ENCODE results near the gene NMNAT3. TPM values are rescaled to one million over a fixed set of nuclear protein-coding genes. Genes with fewer than 3 reads are reported as not detected.

Gene NMNAT3
- total and polyA plus RNA-seq, 2 donors from 2014 or later: 6.4 to 13.8 TPM

DNA sequence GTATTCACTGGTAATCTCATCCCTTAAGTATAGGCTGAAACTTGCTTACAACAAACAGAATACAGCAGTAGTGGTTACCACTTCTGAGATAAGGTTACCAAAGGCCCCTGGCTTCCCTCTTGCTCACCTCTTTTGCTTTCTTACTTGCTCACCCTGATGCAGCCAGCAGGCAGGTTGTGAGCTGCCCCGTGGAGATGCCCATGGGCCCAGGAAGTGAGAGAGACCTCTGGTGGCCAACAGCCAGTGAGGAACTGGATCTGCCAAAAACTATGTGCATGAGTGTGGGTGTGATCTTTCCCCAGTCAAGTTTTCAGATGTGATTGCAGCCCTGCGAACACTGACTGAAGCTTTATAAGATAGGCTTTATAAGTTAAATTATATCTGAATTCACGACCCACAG, 48.7 kb downstream of the NMNAT3 start:
- H3K9ac ChIP-seq (ENCODE audit: low read length in 3 of 3): no peak overlapping the region
- FAIRE-seq: no peak
- TF ChIP-seq, protein P1, sequence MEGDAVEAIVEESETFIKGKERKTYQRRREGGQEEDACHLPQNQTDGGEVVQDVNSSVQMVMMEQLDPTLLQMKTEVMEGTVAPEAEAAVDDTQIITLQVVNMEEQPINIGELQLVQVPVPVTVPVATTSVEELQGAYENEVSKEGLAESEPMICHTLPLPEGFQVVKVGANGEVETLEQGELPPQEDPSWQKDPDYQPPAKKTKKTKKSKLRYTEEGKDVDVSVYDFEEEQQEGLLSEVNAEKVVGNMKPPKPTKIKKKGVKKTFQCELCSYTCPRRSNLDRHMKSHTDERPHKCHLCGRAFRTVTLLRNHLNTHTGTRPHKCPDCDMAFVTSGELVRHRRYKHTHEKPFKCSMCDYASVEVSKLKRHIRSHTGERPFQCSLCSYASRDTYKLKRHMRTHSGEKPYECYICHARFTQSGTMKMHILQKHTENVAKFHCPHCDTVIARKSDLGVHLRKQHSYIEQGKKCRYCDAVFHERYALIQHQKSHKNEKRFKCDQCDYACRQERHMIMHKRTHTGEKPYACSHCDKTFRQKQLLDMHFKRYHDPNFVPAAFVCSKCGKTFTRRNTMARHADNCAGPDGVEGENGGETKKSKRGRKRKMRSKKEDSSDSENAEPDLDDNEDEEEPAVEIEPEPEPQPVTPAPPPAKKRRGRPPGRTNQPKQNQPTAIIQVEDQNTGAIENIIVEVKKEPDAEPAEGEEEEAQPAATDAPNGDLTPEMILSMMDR (IDR thresholded peaks at IDR 0.05; ENCODE audit: borderline replicate concordance, extremely low read depth, insufficient read depth): no peak
- intact Hi-C loops (cut with DNase I): no loop called here
- H3K4me1 ChIP-seq (ENCODE audit: control insufficient read depth in 2 of 3, insufficient read depth in 2 of 3, low read depth in 1 of 3, low read length in 3 of 3): no peaks in the 10 kb centered on the region
- no peak overlapping the region for H3K27ac ChIP-seq (ENCODE audit: low read depth in 2 of 2, low read length in 2 of 2)
- no peak for DNase-seq
- no peak overlapping the region for H3K4me3 ChIP-seq (ENCODE audit: low read length in 3 of 3)
- no peaks in the 10 kb centered on the region for H3K9me3 ChIP-seq (ENCODE audit: control insufficient read depth in 2 of 3, insufficient read depth in 1 of 3, low read length in 3 of 3)
- no peaks in the 10 kb centered on the region for H3K36me3 ChIP-seq (ENCODE audit: control insufficient read depth in 2 of 3, insufficient read depth in 3 of 3, low read length in 3 of 3)
- no peaks in the 10 kb centered on the region for H3K27me3 ChIP-seq (ENCODE audit: control insufficient read depth, insufficient read depth, low read length)

DNA sequence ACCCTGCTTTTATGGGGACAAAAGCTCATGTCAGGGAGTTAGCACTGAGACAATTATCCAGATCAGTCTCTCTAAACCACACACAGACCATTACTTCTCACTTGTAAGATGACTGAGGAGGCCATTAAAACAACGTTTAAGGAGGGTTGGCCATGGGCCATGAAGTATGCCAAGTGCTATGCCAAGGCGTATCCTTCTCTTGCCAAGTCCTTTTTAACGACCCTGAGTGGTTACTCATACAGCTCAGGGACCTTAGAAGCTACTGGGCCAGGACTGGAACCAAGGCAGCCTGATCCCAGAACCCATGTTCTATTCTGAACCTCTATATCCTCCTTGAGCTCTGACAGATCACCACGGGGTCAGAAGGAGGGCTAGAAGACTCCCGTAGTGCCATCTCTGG, 50.0 kb downstream of the NMNAT3 start:
- TF ChIP-seq, protein P1 (IDR thresholded peaks at IDR 0.05; ENCODE audit: borderline replicate concordance, extremely low read depth, insufficient read depth): no peak
- Histone ChIP-seq H3K27me3 (ENCODE audit: control insufficient read depth, insufficient read depth, low read length) (no peaks in the 10 kb centered on the region), H3K4me1 (ENCODE audit: control insufficient read depth in 2 of 3, insufficient read depth in 2 of 3, low read depth in 1 of 3, low read length in 3 of 3) (no peaks in the 10 kb centered on the region), H3K9me3 (ENCODE audit: control insufficient read depth in 2 of 3, insufficient read depth in 1 of 3, low read length in 3 of 3) (no peaks in the 10 kb centered on the region), H3K9ac (ENCODE audit: low read length in 3 of 3) (no peak overlapping the region), H3K4me3 (ENCODE audit: low read length in 3 of 3) (no peak overlapping the region), H3K27ac (ENCODE audit: low read depth in 2 of 2, low read length in 2 of 2) (no peak overlapping the region), H3K36me3 (ENCODE audit: control insufficient read depth in 2 of 3, insufficient read depth in 3 of 3, low read length in 3 of 3) (no peaks in the 10 kb centered on the region)
- intact Hi-C loops (cut with DNase I): no loop called here
- DNase-seq (no peak), FAIRE-seq (no peak)

DNA sequence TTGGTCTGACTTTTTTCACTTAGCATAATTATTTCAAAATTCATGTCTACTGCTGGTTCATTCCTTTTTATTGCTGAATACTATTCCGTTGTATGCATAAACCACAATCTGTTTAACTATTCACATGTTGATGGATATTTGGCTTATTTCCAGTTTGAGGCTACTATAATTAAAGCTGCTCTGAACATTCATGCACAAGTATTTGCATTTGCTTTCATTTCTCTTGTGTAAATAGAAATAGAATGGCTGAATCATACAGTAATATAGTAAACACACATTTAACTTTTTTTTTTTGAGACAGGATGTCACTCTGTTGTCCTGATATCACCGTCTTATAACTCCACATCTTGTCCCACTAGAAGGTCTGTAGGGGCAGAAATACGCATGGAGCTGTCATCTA, 57.3 kb downstream of the NMNAT3 start:
- Histone ChIP-seq H3K4me3 (ENCODE audit: low read length in 3 of 3) (no peak overlapping the region), H3K9me3 (ENCODE audit: control insufficient read depth in 2 of 3, insufficient read depth in 1 of 3, low read length in 3 of 3) (no peaks in the 10 kb centered on the region), H3K27ac (ENCODE audit: low read depth in 2 of 2, low read length in 2 of 2) (no peak overlapping the region), H3K36me3 (ENCODE audit: control insufficient read depth in 2 of 3, insufficient read depth in 3 of 3, low read length in 3 of 3) (no peaks in the 10 kb centered on the region), H3K4me1 (ENCODE audit: control insufficient read depth in 2 of 3, insufficient read depth in 2 of 3, low read depth in 1 of 3, low read length in 3 of 3) (no peaks in the 10 kb centered on the region), H3K27me3 (ENCODE audit: control insufficient read depth, insufficient read depth, low read length) (no peaks in the 10 kb centered on the region), H3K9ac (ENCODE audit: low read length in 3 of 3) (no peak overlapping the region)
- no peak for DNase-seq
- TF ChIP-seq, protein P1 (IDR thresholded peaks at IDR 0.05; ENCODE audit: borderline replicate concordance, extremely low read depth, insufficient read depth): no peak
- FAIRE-seq: no peak
- intact Hi-C loops (cut with DNase I): no loop called here

DNA sequence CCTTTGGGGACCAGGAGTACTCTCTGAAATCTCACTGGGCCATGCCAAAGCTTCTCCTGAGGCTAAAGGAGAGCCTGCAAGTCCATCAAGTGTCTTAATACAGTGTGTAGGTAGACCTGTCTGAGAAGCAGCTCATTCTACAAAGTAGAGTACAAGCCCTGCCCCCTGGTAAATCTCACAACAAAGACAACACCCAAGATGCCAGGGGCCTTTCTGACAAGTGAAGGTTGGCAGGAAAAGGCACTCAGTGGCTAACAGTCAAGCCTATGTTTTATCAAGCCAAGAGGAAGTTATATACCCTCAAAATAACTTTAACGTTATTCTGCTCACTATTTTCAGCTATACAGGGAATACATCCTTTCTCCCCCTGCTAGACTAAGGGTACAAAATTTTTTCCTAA, 58.3 kb downstream of the NMNAT3 start:
- Histone ChIP-seq H3K4me1 (ENCODE audit: control insufficient read depth in 2 of 3, insufficient read depth in 2 of 3, low read depth in 1 of 3, low read length in 3 of 3) (no peaks in the 10 kb centered on the region), H3K27me3 (ENCODE audit: control insufficient read depth, insufficient read depth, low read length) (no peaks in the 10 kb centered on the region), H3K9ac (ENCODE audit: low read length in 3 of 3) (no peak overlapping the region), H3K4me3 (ENCODE audit: low read length in 3 of 3) (no peak overlapping the region), H3K36me3 (ENCODE audit: control insufficient read depth in 2 of 3, insufficient read depth in 3 of 3, low read length in 3 of 3) (no peaks in the 10 kb centered on the region), H3K9me3 (ENCODE audit: control insufficient read depth in 2 of 3, insufficient read depth in 1 of 3, low read length in 3 of 3) (no peaks in the 10 kb centered on the region), H3K27ac (ENCODE audit: low read depth in 2 of 2, low read length in 2 of 2) (no peak overlapping the region)
- no peak for FAIRE-seq
- TF ChIP-seq, protein P1 (IDR thresholded peaks at IDR 0.05; ENCODE audit: borderline replicate concordance, extremely low read depth, insufficient read depth): no peak
- no peak for DNase-seq
- intact Hi-C loops (cut with DNase I): no loop called here

Measured in kidney (tissue), 14 donors.